Body of pancreas (tissue), 4 donors: ENCODE data around the gene ILDR1. TPM values are rescaled to one million over a fixed set of nuclear protein-coding genes. Genes with fewer than 3 reads are reported as not detected.

Source experiments
- ATAC-seq: fragments of 150-250 bp; one replicate; pipeline ENCODE4 v1.9.1; 2016
- DNase-seq, 4 donors: peaks; one replicate each; pipeline ENCODE4 v3.0.0-alpha.2; 2019
- H3K27ac ChIP-seq, 4 donors: fragments of 200-600 bp; sonication (generic); 1 replicate in 3 of 4; 2 replicates in 1 of 4; pipeline versions ENCODE4 v1.5.1 to v1.6.1; 2016 to 2019; ENCODE audit warnings: mild to moderate bottlenecking in 1 of 4, mixed read lengths in 1 of 4, moderate library complexity in 1 of 4
- H3K27me3 ChIP-seq, 2 donors: fragments of 200-600 bp; sonication (generic); one replicate each; pipeline ENCODE4 v1.6.0; 2016; ENCODE audit warnings: mild to moderate bottlenecking in 1 of 2
- H3K36me3 ChIP-seq, 2 donors: fragments of 200-600 bp; sonication (generic); replicated peaks in 1 of 2; 2 replicates each; pipeline ENCODE4 v1.5.1; 2016; ENCODE audit warnings: low read depth in 2 of 2; ENCODE audit not compliant: insufficient read depth in 1 of 2
- H3K4me1 ChIP-seq: fragments of 200-600 bp; sonication (generic); one replicate; pipeline ENCODE4 v1.6.0; 2016
- H3K4me3 ChIP-seq, 2 donors: fragments of 200-600 bp; sonication (generic); 1 replicate in 1 of 2; 2 replicates in 1 of 2; pipeline ENCODE4 v1.5.1; 2016 to 2019
- H3K9me3 ChIP-seq, 3 donors: fragments of 200-600 bp; sonication (generic); 1 replicate in 2 of 3; 2 replicates in 1 of 3; pipeline ENCODE4 v1.5.1; 2016
- POLR2A ChIP-seq, 3 donors: fragments of 450-650 bp; IDR thresholded peaks; one replicate each; pipeline ENCODE4 v1.6.1; 2016; ENCODE audit warnings: antibody characterized with exemption in 3 of 3, mild to moderate bottlenecking in 2 of 3
- WGBS, 2 donors: methylation state at CpG; one replicate each; pipeline ENCODE4 v1.1.5; 2017; 5-methylcytosine and 5-hydroxymethylcytosine counted together
- intact Hi-C: fragments of 100-400 bp; cut with DNase I; formaldehyde crosslinking; loops from one replicate; pipeline ENCODE4 v1.15.1; 2023
- total RNA-seq, 2 donors: library from RNA; depleted of rRNA; stranded (reverse); fragments of >200 nt; gene quantifications; one replicate each; pipeline ENCODE4 v1.1.0, GENCODE V29; 2016
- TF ChIP-seq, protein P1 (sequence below), 7 experiments: fragments of 450-650 bp in 4 of 7; fragments of 200-600 bp in 3 of 7; sonication (generic) in 3 of 7; IDR thresholded peaks; one replicate each; pipeline ENCODE4 v1.5.1; 2016 to 2019; ENCODE audit warnings: antibody characterized with exemption in 7 of 7

ILDR1 gene
- total RNA-seq, 2 donors from 2014 or later, result 2.9 to 4.6 TPM

DNA sequence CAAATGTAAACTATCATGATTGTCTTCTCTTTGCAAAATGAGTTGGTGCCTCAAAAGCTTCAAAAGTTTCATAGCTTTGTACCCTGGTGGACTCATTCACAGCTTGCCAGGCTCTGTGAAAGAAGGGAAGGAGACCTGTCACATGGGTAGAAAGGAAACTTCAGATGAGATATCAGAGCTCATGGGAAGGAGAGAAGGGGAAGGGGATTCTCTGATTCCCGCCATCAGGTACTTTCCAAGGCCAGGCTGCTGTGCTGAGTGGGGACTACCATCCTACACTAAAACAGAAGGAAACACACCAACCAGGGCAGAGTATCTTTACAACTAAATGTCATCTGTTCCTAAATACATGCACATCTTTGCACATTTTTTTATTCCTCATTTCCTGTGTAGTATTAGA, 9.2 kb downstream of the ILDR1 start:
- DNase-seq (no peak), ATAC-seq (no peak)
- WGBS, 2 donors, result 73 to 89% methylated on average over 1 of the region's 1 CpG
- Histone ChIP-seq H3K4me1 (peaks cover 9% of the 10 kb centered on the region), H3K9me3 (no peaks in the 10 kb centered on the region), H3K27ac (no peak overlapping the region), H3K27me3 (no peaks in the 10 kb centered on the region), H3K4me3 (no peak overlapping the region), H3K36me3 (peaks cover 0 to 2% of the 10 kb centered on the region in 2 donors)
- TF ChIP-seq, protein P1, sequence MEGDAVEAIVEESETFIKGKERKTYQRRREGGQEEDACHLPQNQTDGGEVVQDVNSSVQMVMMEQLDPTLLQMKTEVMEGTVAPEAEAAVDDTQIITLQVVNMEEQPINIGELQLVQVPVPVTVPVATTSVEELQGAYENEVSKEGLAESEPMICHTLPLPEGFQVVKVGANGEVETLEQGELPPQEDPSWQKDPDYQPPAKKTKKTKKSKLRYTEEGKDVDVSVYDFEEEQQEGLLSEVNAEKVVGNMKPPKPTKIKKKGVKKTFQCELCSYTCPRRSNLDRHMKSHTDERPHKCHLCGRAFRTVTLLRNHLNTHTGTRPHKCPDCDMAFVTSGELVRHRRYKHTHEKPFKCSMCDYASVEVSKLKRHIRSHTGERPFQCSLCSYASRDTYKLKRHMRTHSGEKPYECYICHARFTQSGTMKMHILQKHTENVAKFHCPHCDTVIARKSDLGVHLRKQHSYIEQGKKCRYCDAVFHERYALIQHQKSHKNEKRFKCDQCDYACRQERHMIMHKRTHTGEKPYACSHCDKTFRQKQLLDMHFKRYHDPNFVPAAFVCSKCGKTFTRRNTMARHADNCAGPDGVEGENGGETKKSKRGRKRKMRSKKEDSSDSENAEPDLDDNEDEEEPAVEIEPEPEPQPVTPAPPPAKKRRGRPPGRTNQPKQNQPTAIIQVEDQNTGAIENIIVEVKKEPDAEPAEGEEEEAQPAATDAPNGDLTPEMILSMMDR (IDR thresholded peaks at IDR 0.05), result no peak
- TF ChIP-seq POLR2A (IDR thresholded peaks at IDR 0.05), result no peak
- intact Hi-C loops, result no loop called here

DNA sequence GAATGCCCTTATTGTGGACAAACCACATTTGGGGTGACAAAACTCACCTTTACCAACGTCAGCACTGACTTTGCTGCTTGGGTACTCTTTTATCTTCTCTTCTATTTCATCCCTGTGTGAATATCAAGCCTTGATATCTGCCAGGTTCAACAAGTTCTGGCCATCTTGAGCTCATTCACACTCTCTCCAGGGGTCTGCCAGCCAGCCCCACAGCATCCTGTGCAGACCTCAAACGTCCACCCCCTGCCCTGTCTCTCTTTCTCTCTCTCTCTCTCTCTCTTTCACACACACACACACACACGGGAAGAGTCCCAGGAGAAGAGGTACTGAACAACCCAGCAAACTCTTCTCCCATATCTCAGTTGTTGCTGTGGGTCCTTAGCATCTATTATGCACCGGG, 10.7 kb downstream of the ILDR1 start:
- Histone ChIP-seq H3K36me3 (peaks cover 0 to 2% of the 10 kb centered on the region in 2 donors), H3K4me3 (no peak overlapping the region), H3K27me3 (no peaks in the 10 kb centered on the region), H3K9me3 (no peaks in the 10 kb centered on the region), H3K4me1 (peaks cover 9% of the 10 kb centered on the region), H3K27ac (no peak overlapping the region)
- no peak for DNase-seq
- intact Hi-C loops, result no loop called here
- TF ChIP-seq, protein P1 (IDR thresholded peaks at IDR 0.05), result no peak
- TF ChIP-seq POLR2A (IDR thresholded peaks at IDR 0.05), result no peak
- ATAC-seq, result no peak
- WGBS, 2 donors, result 73 to 82% methylated on average over 2 to 4 of the region's 4 CpGs

DNA sequence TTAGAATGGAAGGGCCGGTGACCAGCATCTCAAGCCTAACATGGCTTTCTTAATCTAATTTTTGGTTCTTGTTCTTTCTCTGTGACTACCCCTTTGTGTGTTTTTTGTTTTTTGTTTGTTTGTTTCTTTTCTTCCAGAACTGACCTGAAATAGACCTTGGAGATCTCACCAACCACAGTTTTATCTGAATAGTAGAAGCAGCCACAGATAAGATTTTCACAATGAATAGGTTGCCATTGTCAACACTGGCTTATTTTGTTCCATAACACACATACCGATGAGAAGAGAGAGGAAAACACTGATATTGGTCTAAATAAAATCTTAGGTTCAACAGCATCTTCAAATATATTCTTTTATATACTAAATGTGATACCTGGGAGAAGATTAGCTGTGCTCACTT, 11.5 kb downstream of the ILDR1 start:
- peaks cover 9% of the 10 kb centered on the region for H3K4me1 ChIP-seq
- no peaks in the 10 kb centered on the region for H3K9me3 ChIP-seq
- H3K36me3 ChIP-seq, result peaks cover 0 to 2% of the 10 kb centered on the region in 2 donors
- ATAC-seq, result no peak
- WGBS, 2 donors, result 65 to 66% methylated on average over 2 of the region's 2 CpGs
- no peak for TF ChIP-seq POLR2A (IDR thresholded peaks at IDR 0.05)
- TF ChIP-seq, protein P1 (IDR thresholded peaks at IDR 0.05), result no peak
- no peak overlapping the region for H3K27ac ChIP-seq
- no peaks in the 10 kb centered on the region for H3K27me3 ChIP-seq
- intact Hi-C loops, result no loop called here
- no peak overlapping the region for H3K4me3 ChIP-seq
- DNase-seq, result no peak

- H3K4me1 ChIP-seq, result peaks cover under 1% of the 10 kb centered on the region
- no peak overlapping the region for H3K27ac ChIP-seq
- TF ChIP-seq POLR2A (IDR thresholded peaks at IDR 0.05), result no peak
- TF ChIP-seq, protein P1 (IDR thresholded peaks at IDR 0.05), result no peak
- intact Hi-C loops, result no loop called here
- ATAC-seq (no peak), DNase-seq (no peak)
- WGBS, 2 donors, result 92 to 100% methylated on average over 2 of the region's 2 CpGs
- H3K27me3 ChIP-seq, result no peaks in the 10 kb centered on the region
- no peaks in the 10 kb centered on the region for H3K9me3 ChIP-seq
- H3K36me3 ChIP-seq, result peaks cover 0 to 2% of the 10 kb centered on the region in 2 donors
- no peak overlapping the region for H3K4me3 ChIP-seq
These were observed 13.9 kb downstream of the ILDR1 start for GRCh38 chr3:122008166-122008565.

DNA sequence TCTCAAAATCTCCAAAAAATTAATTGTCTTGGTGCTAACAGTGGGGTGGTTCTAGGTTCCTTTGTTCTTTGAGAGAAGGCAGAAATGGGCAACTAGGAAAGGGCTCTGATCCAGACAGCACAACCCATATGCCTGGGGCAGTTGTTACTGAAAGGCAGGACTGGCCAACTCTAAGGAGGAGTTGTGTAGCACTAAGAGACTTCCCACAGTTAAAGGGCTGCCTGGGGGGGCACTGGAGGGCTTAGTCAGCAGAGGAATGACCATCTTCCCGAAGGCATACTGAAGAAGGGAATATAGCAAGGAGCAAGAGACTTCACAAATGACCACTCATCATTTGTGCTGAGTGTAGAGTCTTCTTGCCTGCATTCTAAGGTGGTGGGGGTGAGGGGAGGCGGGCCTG, 15.8 kb downstream of the ILDR1 start:
- H3K27ac ChIP-seq, result no peak overlapping the region
- H3K4me1 ChIP-seq, result no peaks in the 10 kb centered on the region
- peaks cover 0 to 2% of the 10 kb centered on the region in 2 donors for H3K36me3 ChIP-seq
- no peak for ATAC-seq
- no peak overlapping the region for H3K4me3 ChIP-seq
- TF ChIP-seq, protein P1 (IDR thresholded peaks at IDR 0.05), result no peak
- TF ChIP-seq POLR2A (IDR thresholded peaks at IDR 0.05), result no peak
- DNase-seq, result no peak
- WGBS, 2 donors, result 94 to 97% methylated on average over 2 of the region's 2 CpGs
- no peaks in the 10 kb centered on the region for H3K9me3 ChIP-seq
- no peaks in the 10 kb centered on the region for H3K27me3 ChIP-seq
- intact Hi-C loops, result no loop called here
